ENCODE data around the gene SEMA3D. TPM values are rescaled to one million over a fixed set of nuclear protein-coding genes. Genes with fewer than 3 reads are reported as not detected.

The SEMA3D gene
- total RNA-seq, 1 donor from 2014 or later = 15.9 TPM

- intact Hi-C loops (cut with DNase I) = no loop called here
- DNase-seq (ENCODE audit: low spot score) = peak; percentile 76
Measured at GRCh38 chr7:85185424-85186082, 1.3 kb downstream of the SEMA3D start.

GRCh38 chr7:85184599-85185423 lies 2.0 kb downstream of the SEMA3D start:
- DNase-seq (ENCODE audit: low spot score) (peak; percentile 64), ATAC-seq (peak; percentile 75)
- intact Hi-C loops (cut with DNase I) = no loop called here

More at GRCh38 chr7:85185424-85186082, 1.3 kb downstream of the SEMA3D start:
- peak; percentile 91 for ATAC-seq

- intact Hi-C loops (cut with DNase I) = no loop called here
- DNase-seq (ENCODE audit: low spot score) (no peak), ATAC-seq (no peak)
Measured at GRCh38 chr7:85183296-85183695, 3.6 kb downstream of the SEMA3D start.

- no peak for ATAC-seq
- intact Hi-C loops (cut with DNase I) = no loop called here
- no peak for DNase-seq (ENCODE audit: low spot score)
Measured at GRCh38 chr7:85178531-85179298, 8.1 kb downstream of the SEMA3D start.

- DNase-seq (ENCODE audit: low spot score) = no peak
- ATAC-seq = no peak
- intact Hi-C loops (cut with DNase I) = no loop called here
Measured at GRCh38 chr7:85177316-85177715, 9.5 kb downstream of the SEMA3D start.

- intact Hi-C loops (cut with DNase I) = no loop called here
- no peak for DNase-seq (ENCODE audit: low spot score)
- no peak for ATAC-seq
Measured at GRCh38 chr7:85176197-85176596, 10.7 kb downstream of the SEMA3D start.

GRCh38 chr7:85175217-85175616 lies 11.6 kb downstream of the SEMA3D start:
- peak; percentile 43 for ATAC-seq
- DNase-seq (ENCODE audit: low spot score) = no peak
- intact Hi-C loops (cut with DNase I) = no loop called here

- ATAC-seq = peak; percentile 85
- intact Hi-C loops (cut with DNase I) = no loop called here
- DNase-seq (ENCODE audit: low spot score) = no peak
Measured at GRCh38 chr7:85172530-85172941, 14.3 kb downstream of the SEMA3D start.

GRCh38 chr7:85167636-85168035 lies 19.2 kb downstream of the SEMA3D start:
- no peak for DNase-seq (ENCODE audit: low spot score)
- intact Hi-C loops (cut with DNase I) = no loop called here
- ATAC-seq = no peak

GRCh38 chr7:85165263-85165662 lies 21.6 kb downstream of the SEMA3D start:
- intact Hi-C loops (cut with DNase I) = no loop called here
- no peak for ATAC-seq
- DNase-seq (ENCODE audit: low spot score) = no peak

- DNase-seq (ENCODE audit: low spot score) (no peak), ATAC-seq (no peak)
- intact Hi-C loops (cut with DNase I) = no loop called here
Measured at GRCh38 chr7:85164376-85164775, 22.5 kb downstream of the SEMA3D start.

GRCh38 chr7:85162721-85163120 lies 24.1 kb downstream of the SEMA3D start:
- no peak for ATAC-seq
- DNase-seq (ENCODE audit: low spot score) = no peak
- intact Hi-C loops (cut with DNase I) = no loop called here

- no peak for ATAC-seq
Measured at GRCh38 chr7:85160223-85160622, 26.6 kb downstream of the SEMA3D start.

GRCh38 chr7:85159003-85159402 lies 27.9 kb downstream of the SEMA3D start:
- no peak for DNase-seq (ENCODE audit: low spot score)
- intact Hi-C loops (cut with DNase I) = no loop called here
- no peak for ATAC-seq

More at GRCh38 chr7:85160223-85160622, 26.6 kb downstream of the SEMA3D start:
- DNase-seq (ENCODE audit: low spot score) = no peak
- intact Hi-C loops (cut with DNase I) = no loop called here

- intact Hi-C loops (cut with DNase I) = no loop called here
- DNase-seq (ENCODE audit: low spot score) (no peak), ATAC-seq (no peak)
Measured at GRCh38 chr7:85156661-85157208, 30.1 kb downstream of the SEMA3D start.

GRCh38 chr7:85154282-85154937 lies 32.4 kb downstream of the SEMA3D start:
- ATAC-seq = no peak
- no peak for DNase-seq (ENCODE audit: low spot score)
- intact Hi-C loops (cut with DNase I) = no loop called here

- DNase-seq (ENCODE audit: low spot score) (no peak), ATAC-seq (no peak)
- intact Hi-C loops (cut with DNase I) = no loop called here
Measured at GRCh38 chr7:85153715-85154114, 33.1 kb downstream of the SEMA3D start.

- DNase-seq (ENCODE audit: low spot score) = no peak
- no peak for ATAC-seq
Measured at GRCh38 chr7:85150624-85151023, 36.2 kb downstream of the SEMA3D start.

GRCh38 chr7:85144771-85145170 lies 42.1 kb downstream of the SEMA3D start:
- DNase-seq (ENCODE audit: low spot score) (no peak), ATAC-seq (no peak)
- intact Hi-C loops (cut with DNase I) = no loop called here

More at GRCh38 chr7:85150624-85151023, 36.2 kb downstream of the SEMA3D start:
- intact Hi-C loops (cut with DNase I) = no loop called here

All from sciatic nerve (tissue), 2 donors.